ELR (cell line): ENCODE measurements around the gene TMEM117.
"Not testable (repeated sequence)": the region's sequence is repeated elsewhere in the genome, so short reads cannot be mapped to it uniquely, and the experiment has no call there.

Source experiments
- DNase-seq: peaks from one replicate; pipeline ENCODE4 v3.0.0-alpha.2; 2015; ENCODE audit warnings: low read depth

Gene TMEM117

DNA sequence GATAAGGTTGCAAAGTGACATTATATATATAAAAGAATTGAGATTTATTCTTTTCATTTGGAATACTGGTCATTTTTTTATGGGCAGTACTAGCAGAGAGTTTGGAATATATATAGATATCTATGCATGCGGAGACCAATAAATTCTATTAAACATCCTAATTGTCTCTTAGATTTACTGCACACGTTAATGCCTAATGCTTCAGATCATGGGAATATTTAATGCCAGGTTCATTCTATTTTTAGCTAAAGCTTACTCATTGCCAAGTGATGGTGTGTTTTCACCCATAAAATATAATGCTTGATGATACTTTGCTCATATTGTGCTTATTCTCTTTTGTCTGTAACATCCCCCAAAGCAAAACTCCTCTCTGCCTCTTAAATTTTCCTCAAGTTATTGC is 264.4 kb downstream of the TMEM117 start:
- DNase-seq: no peak

DNA sequence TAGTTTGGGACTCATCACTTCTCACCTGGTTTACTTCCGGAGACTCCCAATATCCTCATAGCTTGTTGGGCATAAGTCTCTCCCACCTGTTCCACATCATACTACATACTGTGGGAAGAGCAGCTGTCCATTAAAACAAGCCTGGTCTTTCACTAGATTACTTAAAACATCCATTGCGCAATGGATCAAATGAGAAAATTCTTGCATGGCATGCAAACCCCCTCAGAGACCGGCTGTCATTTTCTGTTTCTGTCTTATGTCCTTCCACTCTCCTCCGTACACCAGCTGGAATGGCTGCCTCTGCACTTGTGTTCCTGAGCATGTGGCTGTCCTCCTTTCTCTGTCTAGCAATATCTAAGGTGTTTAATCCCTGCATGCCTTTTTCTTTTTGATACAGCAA is 265.6 kb downstream of the TMEM117 start:
- no peak for DNase-seq

DNA sequence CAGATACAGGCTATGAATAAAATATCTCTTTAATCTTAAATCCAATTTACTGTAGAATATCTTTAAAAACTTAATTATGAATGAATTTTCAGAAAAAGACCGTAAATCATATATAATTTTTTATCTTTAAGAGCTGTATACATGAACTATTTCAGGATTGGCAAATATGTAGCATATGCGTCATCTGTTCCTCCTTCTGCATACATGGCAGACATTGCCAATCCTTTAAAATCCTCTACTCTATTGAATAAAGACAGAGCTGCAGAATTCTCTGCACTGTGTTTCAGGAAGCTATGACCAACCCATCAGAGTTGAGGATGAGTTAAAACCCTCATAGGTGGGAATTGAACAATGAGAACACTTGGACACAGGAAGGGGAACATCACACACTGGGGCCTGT is 279.0 kb downstream of the TMEM117 start:
- no peak for DNase-seq

DNA sequence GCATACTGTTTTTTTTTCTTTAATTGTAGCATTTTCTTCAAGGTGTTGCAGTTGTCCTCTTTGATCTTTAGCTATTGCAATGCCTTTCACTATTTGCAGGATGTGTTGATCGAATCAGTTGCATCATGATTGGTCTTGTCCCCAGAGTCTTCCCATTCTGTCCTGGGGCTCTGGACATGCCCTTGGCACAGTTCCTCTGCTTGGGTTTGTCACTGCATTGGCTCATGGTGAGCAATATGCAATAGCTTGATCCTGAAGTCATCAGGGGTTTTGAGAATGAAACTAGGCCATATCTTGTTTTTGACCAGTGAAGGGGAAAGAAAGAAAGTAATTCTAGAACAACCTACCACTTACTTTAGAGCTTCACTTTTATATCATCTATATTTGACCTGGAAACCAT is 281.5 kb downstream of the TMEM117 start:
- DNase-seq: no peak

DNA sequence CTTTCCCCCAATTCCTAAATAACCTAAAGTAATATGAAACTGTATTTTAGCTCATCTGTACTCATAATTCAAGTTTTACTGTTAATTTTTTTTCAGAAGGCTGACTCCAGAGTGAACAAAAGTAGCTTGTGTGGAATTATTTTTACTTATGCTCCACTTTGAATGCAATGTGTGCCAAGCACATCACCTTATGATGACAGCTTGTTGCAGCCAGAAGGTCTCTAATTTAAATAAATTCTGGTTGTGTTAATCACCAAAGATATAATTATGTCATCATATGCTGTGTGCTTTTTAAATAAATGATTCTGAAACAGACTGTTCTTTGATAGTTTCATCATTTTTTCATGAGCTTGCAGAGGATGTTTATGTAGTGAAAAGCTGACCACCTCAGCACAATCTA is 283.1 kb downstream of the TMEM117 start:
- DNase-seq: no peak

DNA sequence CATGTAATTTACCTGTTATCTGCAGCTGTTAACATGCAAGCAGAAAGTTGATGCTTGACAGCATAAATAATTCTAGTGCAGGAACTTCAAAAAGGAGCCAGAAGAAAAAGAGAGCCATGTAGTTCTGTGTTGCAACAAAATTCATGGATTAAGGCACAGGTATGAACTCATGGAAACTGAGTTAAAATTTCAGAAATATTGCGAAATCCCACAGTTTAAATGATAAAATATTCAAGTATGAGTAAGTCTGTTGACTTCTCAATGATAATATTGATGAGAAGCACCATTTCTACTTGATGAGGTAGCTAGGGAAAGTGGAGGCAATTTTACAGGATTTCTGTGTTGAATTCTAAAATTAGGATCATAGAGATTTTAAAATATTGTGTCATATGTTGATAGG is 290.9 kb downstream of the TMEM117 start:
- DNase-seq: no peak

DNA sequence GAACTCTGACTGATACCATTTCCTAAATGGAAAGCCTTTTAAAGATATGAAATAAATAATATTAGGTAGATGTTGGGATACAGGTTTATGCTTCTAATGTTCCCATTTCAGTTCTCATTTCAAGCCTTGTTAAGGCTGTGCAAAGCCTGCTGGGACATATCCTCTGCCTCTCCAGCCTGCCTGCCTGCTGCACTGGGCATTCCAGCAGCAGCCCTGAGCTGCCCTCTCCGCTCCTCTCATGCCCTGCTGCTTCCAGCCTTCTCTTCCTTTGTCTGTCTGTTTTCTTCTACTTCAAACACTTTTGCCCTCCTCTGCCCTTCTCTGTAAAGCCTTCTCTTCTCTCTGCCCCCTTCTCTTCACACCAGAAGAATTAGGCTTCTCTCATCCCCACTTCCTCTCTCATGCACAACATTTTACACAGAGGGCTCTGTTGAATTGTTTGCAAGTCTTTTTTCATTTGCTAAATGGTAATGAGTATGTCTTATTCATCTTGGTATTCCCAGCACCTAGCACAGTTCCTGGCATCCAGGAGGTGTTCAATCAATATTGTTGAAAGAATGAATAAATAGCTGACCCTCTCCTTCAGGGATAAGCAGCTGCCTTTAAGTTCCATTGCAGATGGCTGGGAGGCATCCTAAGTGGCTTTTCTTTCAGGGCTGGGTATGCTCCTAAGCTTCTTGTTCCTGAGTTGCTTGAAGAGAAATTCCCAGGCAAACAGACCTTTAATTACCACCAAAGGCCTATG is 292.3 kb downstream of the TMEM117 start:
- DNase-seq: no peak

DNA sequence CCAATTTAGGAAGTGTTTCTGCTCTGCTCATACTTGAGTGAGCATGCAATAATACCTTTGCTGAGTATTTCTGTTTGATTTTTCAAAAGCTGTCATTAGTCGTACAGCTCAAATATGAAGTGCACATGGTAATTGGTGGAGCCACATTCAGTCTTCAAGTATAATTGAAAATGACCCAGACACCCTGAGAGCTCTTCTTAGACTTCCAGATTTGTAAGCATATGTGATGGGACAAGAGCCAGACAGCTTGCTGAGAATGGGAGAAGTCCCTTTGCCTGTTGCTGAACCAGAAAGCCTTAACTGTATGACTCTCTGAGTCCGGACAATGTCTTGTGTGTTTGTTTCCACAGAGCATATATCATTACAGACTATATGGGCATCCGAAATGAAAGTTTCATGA is 307.3 kb downstream of the TMEM117 start:
- DNase-seq: no peak

DNA sequence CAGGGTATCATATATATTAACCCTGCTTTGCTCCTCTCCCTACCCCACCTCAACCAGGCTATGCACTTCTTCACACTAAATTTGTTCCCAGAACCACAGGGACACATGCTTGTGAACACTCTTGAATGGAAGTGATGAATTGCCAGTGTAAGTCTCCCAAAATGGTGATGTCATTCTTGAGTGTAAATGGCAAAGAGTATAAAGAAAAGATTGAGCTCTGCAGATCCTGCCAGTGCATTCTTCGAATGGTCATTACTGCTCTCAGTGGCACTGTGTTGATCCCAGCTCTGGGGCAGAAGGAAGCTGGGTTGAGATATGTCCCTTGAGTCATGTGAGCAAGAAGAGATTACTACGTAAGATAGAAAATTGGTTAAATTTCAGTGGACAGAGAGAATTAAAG is 313.1 kb downstream of the TMEM117 start:
- no peak for DNase-seq

DNA sequence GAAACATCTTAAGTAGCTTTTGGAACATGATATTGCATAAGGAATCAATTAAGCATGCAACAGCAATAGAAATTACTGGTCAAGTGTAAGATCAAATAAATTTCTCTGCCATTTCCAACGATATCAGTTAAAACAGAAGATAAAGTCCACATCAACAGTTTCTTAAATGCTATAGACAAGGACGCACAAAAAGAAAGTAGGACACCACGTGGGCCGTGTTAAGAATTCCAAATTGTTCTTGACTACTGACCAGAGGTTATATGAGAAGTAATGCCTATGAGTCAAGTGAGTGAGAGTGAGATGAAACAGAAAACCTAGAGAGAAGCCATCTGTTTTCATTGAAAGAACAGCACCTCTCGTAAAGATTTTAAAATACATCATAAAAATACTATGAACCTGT is 318.2 kb downstream of the TMEM117 start:
- DNase-seq: no peak

DNA sequence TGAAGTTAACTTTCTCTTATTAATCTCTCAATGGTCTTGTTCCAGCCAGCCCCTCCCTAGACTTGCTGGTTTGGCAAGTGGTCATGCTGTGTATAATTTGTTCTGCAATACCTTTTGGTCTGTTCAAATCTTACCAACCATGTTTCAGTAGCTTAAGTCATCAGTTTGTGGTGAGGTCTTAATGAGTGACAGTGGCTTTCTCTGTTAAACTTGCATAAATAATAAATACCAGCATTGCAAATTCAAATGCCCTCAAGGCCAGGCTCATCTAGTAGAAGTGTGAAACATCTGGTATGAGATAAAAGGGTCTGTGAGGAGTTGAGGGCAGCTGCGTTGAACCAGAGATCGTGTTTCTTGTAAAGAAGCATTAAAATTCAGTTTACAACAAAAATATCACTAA is 319.5 kb downstream of the TMEM117 start:
- no peak for DNase-seq

DNA sequence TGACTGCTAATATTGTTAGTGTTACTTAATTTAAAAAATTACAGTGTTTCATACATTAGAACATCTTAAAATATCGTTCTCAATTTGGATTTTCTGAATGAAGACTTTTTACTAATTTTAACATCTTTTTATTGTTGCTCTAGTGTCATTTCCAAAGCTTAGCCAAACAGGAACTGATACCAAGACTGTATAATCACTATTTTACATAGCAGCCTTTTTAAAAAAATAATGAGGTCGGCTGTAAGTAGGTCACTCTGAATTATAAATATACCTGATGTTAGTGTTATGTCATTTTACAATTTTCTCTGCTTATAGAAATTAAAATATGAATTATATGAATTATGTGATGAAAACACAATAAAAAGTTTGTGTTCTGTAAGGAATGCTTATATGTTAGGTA is 321.5 kb downstream of the TMEM117 start:
- DNase-seq: no peak

DNA sequence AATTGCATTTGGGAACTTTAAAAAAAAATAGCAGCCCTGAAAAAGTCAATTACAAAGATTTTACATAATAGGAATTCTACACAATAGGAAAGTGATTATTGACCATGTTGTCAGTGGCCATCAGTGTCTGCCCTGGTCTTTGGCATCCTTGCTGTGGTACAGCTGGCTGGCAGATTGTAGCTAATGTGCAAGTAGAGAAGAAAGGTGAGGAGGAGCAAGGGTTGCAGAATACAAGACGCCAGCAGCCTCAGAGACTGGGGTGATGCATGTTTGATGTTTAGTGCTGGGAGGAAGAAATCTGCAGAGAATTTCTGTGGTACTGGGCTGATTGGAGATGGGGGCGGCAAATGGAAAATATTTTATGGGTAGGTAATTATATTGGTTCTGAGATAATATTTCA is 322.9 kb downstream of the TMEM117 start:
- no peak for DNase-seq

DNA sequence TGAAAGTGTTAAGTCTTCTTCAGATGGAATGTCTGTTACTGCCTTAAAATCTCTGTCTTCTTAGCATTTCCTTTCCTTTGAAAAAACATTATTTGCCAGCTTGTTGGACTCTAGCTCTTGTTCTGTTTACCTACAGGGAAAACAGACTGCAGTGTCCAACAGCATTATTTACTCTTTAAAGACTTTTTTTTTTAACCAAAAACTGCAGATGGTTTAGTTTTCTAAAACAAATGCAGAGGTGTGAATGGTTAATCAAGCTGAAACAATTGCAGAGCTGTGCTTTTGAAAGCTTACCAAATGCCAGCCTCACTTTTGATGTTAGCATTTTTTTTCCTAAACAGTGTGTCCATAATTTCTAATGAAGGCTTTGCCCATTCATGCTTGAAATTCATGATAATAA is 323.3 kb downstream of the TMEM117 start:
- no peak for DNase-seq

DNA sequence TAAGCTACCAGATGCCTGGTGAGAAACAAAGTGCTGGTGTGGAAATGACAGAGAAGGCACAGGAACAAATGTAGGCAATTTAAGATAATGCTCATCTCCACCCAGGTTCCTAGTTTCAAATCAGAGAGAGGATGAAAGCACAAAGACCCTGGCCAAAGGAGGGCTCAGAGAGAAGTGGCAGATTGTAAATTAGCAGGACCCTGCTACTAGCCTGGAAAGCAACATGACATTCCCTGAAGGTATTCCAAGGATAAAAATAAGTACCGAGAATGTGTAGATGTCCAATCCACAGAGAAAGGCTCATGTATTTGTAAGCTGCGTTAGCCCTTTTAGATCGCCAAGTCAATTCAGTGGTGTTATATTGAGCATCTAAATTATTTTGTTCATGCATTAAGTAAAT is 324.0 kb downstream of the TMEM117 start:
- no peak for DNase-seq

DNA sequence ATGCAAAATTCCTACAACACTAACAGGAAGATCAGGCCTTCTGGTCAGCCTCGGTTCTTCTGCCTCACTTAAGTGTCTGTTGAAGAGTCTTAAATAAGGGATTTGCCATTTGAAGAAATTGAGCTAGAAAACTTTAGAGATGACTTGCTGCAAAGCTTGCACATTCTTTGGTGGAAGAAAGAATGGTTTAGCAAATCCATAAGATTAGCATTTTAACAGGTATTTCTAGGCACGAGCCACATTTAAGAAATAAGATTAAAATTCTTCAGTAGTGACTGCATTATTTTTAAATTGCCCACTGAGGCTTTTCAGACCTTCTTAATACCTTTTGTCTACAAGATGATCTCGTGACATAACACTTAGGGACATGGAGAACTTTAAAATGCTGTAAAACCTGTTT is 327.1 kb downstream of the TMEM117 start:
- no peak for DNase-seq

DNA sequence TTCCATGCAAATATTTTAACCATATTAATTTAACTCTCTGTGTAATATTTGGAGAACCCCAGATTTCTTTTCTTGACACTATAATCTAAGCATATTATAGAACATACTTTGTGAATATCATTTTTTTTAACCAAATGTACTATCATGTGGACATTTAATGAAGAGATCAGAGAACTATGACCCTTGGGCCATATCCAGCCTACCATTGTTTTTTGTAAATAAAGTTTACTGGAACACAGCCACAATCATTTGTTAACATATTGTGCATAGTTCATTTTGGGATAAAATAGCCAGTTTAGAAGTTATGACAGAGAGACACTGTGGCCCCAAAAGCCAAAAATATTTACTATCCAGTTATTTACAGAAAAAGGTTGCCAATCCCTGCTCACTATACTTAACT is 338.2 kb downstream of the TMEM117 start:
- no peak for DNase-seq

DNA sequence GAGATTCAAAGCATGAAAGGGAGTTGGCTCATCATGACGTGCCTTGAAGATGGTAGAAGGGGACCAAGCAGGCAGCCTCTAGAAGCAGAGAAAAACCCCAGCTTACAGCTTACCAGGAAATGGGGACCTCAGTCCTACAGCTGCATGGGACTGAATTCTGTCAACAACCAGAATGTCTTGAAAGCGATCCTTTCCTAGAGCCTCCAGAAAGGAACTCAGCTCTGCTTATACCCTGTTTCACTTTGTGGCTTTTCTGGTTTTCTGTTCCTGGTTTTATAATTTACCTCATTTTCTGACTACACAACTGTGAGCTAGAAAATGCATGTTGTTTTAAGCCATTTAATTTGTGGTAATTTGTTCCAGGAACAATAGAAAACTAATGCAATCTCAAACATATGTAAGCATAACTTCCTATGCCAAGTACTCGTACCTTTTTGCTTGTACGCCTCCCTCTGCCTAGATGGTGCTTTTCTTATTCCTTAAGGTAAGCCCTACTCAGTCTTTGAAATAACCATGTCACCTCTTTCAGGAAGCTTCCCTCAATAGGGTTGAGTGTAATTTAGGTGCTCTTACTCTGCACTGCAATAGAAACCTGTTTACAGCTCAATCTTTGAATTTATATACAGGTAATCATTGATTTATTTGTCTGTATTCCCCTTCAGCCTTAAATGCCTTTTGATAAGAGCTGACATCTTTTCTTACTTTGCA is 348.8 kb downstream of the TMEM117 start:
- no peak for DNase-seq

DNA sequence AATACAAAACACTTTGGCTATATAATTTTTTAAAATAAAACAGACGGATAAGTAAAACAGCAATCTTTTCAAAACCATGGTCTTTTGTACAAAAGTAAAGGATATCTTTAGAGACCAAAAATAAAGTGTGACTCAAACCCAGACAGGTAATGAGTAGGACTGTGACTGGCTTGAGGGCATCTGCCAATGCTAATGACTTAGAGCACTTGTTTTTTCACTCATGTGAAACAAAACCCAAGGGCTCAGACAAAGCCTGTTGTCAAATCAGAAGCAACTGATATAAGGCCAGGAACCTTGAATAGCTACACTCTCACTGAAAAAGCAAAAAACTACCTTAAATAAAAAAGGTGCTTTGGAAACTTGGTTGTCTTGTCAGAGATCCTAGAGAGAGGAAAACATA is 357.4 kb downstream of the TMEM117 start:
- no peak for DNase-seq

DNA sequence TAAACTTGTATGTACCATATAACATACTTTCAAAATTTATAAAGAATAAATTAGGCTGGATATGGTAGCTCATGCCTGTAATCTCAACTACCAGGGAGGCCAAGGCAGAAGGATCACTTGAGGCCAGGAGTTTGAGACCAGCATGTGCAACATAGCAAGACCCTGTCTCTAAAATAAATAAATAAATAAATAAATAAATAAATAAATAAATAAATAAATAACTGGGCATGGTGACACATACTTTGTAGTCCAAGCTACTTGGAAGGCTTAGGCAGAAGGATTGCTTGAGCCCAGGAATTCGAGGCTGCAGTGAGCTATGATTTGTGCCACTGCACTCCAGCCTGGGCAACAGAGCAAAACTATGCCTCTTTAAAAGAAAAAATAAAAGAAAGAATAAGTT is 359.8 kb downstream of the TMEM117 start:
- DNase-seq: not testable (repeated sequence)

DNA sequence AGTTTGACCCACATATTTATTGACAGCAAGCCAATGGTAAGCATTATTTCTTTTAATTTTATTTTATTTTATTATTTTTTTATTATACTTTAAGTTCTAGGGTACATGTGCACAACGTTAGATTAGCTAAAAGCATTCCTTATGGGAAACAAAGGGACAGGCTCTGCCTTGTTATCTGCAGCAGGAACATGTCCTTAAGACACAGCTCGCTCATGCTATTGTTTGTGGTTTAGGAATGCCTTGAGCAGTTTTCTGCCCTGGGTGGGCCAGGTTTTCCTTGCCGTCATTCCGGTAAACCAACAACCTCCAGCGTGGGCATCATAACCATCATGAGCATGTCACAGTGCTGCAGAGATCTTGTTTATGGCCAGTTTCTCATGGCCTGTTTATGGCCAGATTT is 370.2 kb downstream of the TMEM117 start:
- DNase-seq: no peak

DNA sequence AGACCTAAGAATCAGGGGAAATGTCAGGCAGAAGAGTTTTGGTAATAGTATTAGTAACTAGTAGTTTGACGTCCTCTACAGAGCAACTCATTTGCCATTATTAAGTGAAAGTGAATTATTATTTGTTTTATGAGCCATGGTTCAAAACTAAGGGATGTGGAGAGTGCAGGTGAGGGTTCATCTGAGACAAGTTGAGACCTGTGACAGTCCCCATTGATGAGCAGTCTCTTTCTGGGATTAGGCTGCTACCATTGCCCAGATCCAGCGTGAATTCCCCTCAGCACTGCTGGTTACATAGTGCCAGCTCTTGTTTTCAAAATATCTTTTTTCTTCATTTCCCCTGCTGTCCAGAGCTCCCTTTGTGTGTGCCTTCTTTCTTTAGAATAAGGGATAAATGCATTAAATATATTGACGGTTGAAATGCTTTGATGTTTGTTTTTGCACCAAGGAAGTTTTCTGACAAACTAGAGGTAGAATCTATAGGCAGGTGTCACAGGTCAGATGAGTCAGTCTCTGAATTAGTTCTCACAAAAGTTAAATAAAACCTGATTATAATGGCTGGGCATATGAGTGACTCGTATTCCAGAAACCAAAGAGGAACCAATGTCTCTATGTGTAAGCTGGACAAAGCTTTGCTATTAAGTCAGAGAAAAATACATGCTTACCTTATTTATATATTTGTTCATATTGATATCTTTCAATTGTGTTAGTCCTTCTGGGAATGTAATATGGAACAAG is 381.4 kb downstream of the TMEM117 start:
- no peak for DNase-seq

DNA sequence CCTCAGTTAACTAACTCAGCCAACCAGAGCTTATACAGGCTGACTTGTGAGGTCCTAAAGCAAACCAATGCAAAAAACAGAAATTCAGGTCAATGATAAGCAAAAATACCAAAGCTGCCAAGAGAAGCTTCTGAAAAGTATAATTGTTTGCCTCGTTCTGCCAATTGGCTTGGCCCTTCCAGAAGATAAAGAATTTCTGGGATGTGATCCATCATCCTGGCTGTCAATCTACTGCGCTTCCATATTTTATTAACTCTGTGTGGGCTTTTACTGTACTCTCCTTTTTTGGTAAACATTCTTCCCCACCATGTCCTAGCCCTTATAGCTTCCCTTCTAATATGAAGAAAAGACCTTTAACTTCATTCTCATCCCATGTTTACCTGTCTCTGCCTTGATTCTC is 387.9 kb downstream of the TMEM117 start:
- no peak for DNase-seq
